H1 (cell line): ENCODE results near the gene ZNF652.

Experiments used
- CTCF ChIP-seq, 3 experiments: IDR thresholded peaks; 1 replicate in 2 of 3; 2 replicates in 1 of 3; pipeline versions ENCODE4 v1.5.1 to v1.6.1; 2011; ENCODE audit warnings: low read length in 3 of 3, mild to moderate bottlenecking in 3 of 3, inconsistent platforms in 2 of 3, low read depth in 1 of 3, moderate library complexity in 1 of 3; ENCODE audit not compliant: insufficient read depth in 1 of 3; ENCODE audit errors: control extremely low read depth in 1 of 3
- EZH2 ChIP-seq: fragments of 200-600 bp; sonication (generic); IDR thresholded peaks from 2 replicates; pipeline ENCODE4 v1.7.1; 2012; ENCODE audit warnings: low read depth, mild to moderate bottlenecking, moderate library complexity, low read length, inconsistent platforms; ENCODE audit not compliant: severe bottlenecking
- GABPA ChIP-seq: IDR thresholded peaks from 2 replicates; pipeline ENCODE4 v1.6.1; 2011; ENCODE audit warnings: mild to moderate bottlenecking, low read length, moderate library complexity, borderline replicate concordance; ENCODE audit not compliant: insufficient read depth
- JUN ChIP-seq: IDR thresholded peaks from 2 replicates; pipeline ENCODE4 v1.6.1; 2011; ENCODE audit warnings: low read depth, mild to moderate bottlenecking, improper control_type of control experiment, low read length
- ZNF274 ChIP-seq: IDR thresholded peaks from 2 replicates; pipeline ENCODE4 v1.7.0; 2012; ENCODE audit warnings: low read length, borderline replicate concordance; ENCODE audit errors: extremely low read depth

DNA sequence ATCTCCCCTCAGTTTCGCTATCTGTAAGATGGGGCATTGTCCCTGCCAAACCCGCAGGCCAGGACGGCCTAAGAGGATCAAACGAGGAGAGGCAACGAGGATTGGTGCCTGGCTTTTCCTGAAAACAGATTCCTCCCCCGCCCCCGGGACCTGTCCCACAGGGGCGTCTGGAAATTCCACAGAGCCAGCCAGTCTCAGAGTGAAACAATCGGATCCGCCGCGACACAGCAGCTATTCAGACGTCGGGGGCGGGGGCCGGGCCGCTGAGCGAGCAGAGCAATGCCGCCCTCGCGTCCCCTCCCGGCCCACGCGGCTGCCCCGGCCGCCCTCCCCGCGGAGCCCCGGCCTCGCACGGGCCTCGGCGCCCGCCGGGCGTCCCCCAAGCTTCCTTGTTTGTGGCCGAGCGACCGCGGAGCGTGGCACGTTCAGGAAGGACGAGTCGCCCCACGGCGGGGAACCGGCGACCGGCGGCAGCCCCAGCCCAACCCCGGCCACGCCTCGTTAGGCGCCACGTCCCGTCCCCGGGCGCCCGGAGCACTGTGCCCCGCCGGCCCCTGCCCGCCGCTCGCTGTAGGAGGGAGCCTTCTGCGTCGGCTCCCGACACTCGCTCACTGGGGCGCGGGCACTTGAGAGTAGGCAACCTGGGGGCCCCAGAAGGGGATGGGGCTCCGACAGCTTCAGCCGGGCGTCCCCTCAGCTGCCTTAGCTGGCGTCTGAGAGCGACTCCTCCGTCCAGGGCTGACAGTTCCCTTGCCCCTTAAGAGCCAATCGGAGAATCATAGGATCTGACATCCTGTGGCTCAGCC lies 101.8 kb downstream of the ZNF652 start:
- TF ChIP-seq CTCF (IDR thresholded peaks at IDR 0.05; ENCODE audit: control extremely low read depth in 1 of 3, insufficient read depth in 1 of 3, low read depth in 1 of 3, low read length in 3 of 3) (no peak), EZH2 (no peak), ZNF274 (no peak), GABPA (no peak), JUN (no peak)
